OCI-LY7 (cell line): ENCODE results near the gene BAIAP2. TPM values are rescaled to one million over a fixed set of nuclear protein-coding genes. Genes with fewer than 3 reads are reported as not detected.

Experiments
- BruUV-seq: library from RNA; stranded (reverse); fragments of 400-500 nt; replicated peaks from 2 replicates; lab custom pipeline; 2021; lab: Mats Ljungman, UMichigan
- CTCF ChIA-PET: fragments of 300-600 bp; sonication (Branson Sonifier 250); formaldehyde crosslinking; loops from one replicate; lab custom pipeline; 2022; ENCODE audit warnings: antibody characterized with exemption; ENCODE audit not compliant: unreplicated experiment; lab: Charles Lee
- POLR2A ChIA-PET: fragments of 300-600 bp; sonication (Branson Sonifier 250); formaldehyde crosslinking; loops from one replicate; lab custom pipeline; 2022; ENCODE audit warnings: antibody characterized with exemption; lab: Charles Lee
- DNase-seq: peaks from one replicate; pipeline ENCODE4 v3.0.0-alpha.2; 2015; ENCODE audit warnings: low spot score
- H2AFZ ChIP-seq: fragments of 200-600 bp; sonication (generic), shearing (Covaris generic); 2 replicates; pipeline ENCODE4 v1.6.1; 2014; ENCODE audit warnings: mild to moderate bottlenecking, antibody characterized with exemption, low read length, moderate library complexity
- H3K27ac ChIP-seq: fragments of 200-600 bp; sonication (generic); 2 replicates; pipeline ENCODE4 v1.5.1; 2014; ENCODE audit warnings: mixed run types, low read depth, mild to moderate bottlenecking, moderate library complexity, low read length, inconsistent platforms; ENCODE audit not compliant: poor library complexity, severe bottlenecking
- H3K36me3 ChIP-seq: fragments of 200-600 bp; sonication (generic); 2 replicates; pipeline ENCODE4 v1.6.1; 2014; ENCODE audit warnings: mild to moderate bottlenecking, antibody characterized with exemption, low read length, moderate library complexity, mixed read lengths; ENCODE audit not compliant: insufficient read depth
- H3K4me1 ChIP-seq: fragments of 200-600 bp; sonication (generic); 2 replicates; pipeline ENCODE4 v1.5.1; 2014; ENCODE audit warnings: mild to moderate bottlenecking, low read length; ENCODE audit not compliant: insufficient read depth, poor library complexity, severe bottlenecking
- H3K4me2 ChIP-seq: fragments of 200-600 bp; sonication (generic); 2 replicates; pipeline ENCODE4 v1.6.1; 2014; ENCODE audit warnings: mild to moderate bottlenecking, low read length
- H3K4me3 ChIP-seq: fragments of 200-600 bp; sonication (generic); 2 replicates; pipeline ENCODE4 v1.5.1; 2014; ENCODE audit warnings: mild to moderate bottlenecking, low read depth, low read length; ENCODE audit not compliant: poor library complexity, severe bottlenecking
- H3K79me2 ChIP-seq: fragments of 200-600 bp; sonication (generic); 2 replicates; pipeline ENCODE4 v1.6.1; 2016; ENCODE audit warnings: low read depth, mild to moderate bottlenecking, low read length, moderate library complexity, mixed read lengths; ENCODE audit not compliant: insufficient read depth
- H3K9me2 ChIP-seq: fragments of 200-600 bp; sonication (generic); 2 replicates; pipeline ENCODE4 v1.6.1; 2016; ENCODE audit warnings: mild to moderate bottlenecking, low read length, mixed read lengths; ENCODE audit not compliant: insufficient read depth
- H3K9me3 ChIP-seq: fragments of 200-600 bp; sonication (generic); 2 replicates; pipeline ENCODE4 v1.6.1; 2014; ENCODE audit warnings: mild to moderate bottlenecking, mixed run types, low read length, mixed read lengths
- H4K20me1 ChIP-seq: fragments of 200-600 bp; sonication (generic); 2 replicates; pipeline ENCODE4 v1.6.1; 2014; ENCODE audit warnings: mild to moderate bottlenecking, antibody characterized with exemption, low read length, moderate library complexity, mixed read lengths; ENCODE audit not compliant: insufficient read depth
- EZH2phosphoT487 ChIP-seq: fragments of 200-600 bp; sonication (generic); IDR thresholded peaks from 2 replicates; pipeline ENCODE4 v1.6.1; 2018; ENCODE audit warnings: low read depth, borderline replicate concordance, mild to moderate bottlenecking, mixed run types, antibody characterized with exemption, low read length, moderate library complexity, mixed read lengths
- intact Hi-C: fragments of 100-400 bp; cut with micrococcal nuclease; formaldehyde crosslinking; loops from one replicate; pipeline ENCODE4 v1.10.0; 2022; ENCODE audit not compliant: unreplicated experiment
- total RNA-seq, 2 experiments: library from RNA; depleted of rRNA in 1 of 2; stranded (reverse); fragments of >200 nt in 1 of 2; shearing (Covaris generic) in 1 of 2; gene quantifications; 2 replicates each; pipeline ENCODE4 v1.2.3, GENCODE V29; 2014 to 2022
- TF ChIP-seq, protein P1 (sequence below): fragments of 200-600 bp; sonication (generic); conservative IDR thresholded peaks from 2 replicates; pipeline ENCODE4 v1.5.1; 2014; ENCODE audit warnings: mild to moderate bottlenecking, antibody characterized with exemption, low read length, moderate library complexity, mixed read lengths

BAIAP2 gene
- total RNA-seq, 2 experiments from 2014 or later, result 2.1 to 2.3 TPM

GRCh38 chr17:81158688-81159590, 124.0 kb downstream of the BAIAP2 start:
- no peaks in the 10 kb centered on the region for H3K9me3 ChIP-seq
- no peak for DNase-seq
- no peaks in the 10 kb centered on the region for H4K20me1 ChIP-seq
- no peak overlapping the region for H3K4me3 ChIP-seq
- H3K4me1 ChIP-seq, result no peaks in the 10 kb centered on the region
- ChIA-PET CTCF (no interaction called here), POLR2A (no interaction called here)
- H3K4me2 ChIP-seq, result no peak overlapping the region
- BruUV-seq, result no TSS peak
- intact Hi-C loops, result no loop called here
- no peak overlapping the region for H2AFZ ChIP-seq
- H3K36me3 ChIP-seq, result no peaks in the 10 kb centered on the region
- TF ChIP-seq, protein P1, sequence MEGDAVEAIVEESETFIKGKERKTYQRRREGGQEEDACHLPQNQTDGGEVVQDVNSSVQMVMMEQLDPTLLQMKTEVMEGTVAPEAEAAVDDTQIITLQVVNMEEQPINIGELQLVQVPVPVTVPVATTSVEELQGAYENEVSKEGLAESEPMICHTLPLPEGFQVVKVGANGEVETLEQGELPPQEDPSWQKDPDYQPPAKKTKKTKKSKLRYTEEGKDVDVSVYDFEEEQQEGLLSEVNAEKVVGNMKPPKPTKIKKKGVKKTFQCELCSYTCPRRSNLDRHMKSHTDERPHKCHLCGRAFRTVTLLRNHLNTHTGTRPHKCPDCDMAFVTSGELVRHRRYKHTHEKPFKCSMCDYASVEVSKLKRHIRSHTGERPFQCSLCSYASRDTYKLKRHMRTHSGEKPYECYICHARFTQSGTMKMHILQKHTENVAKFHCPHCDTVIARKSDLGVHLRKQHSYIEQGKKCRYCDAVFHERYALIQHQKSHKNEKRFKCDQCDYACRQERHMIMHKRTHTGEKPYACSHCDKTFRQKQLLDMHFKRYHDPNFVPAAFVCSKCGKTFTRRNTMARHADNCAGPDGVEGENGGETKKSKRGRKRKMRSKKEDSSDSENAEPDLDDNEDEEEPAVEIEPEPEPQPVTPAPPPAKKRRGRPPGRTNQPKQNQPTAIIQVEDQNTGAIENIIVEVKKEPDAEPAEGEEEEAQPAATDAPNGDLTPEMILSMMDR, result no peak
- no peak for TF ChIP-seq EZH2phosphoT487
- H3K27ac ChIP-seq, result no peak overlapping the region
- no peaks in the 10 kb centered on the region for H3K79me2 ChIP-seq
- H3K9me2 ChIP-seq, result no peaks in the 10 kb centered on the region

- Histone ChIP-seq H4K20me1 (no peaks in the 10 kb centered on the region), H2AFZ (no peak overlapping the region), H3K36me3 (no peaks in the 10 kb centered on the region), H3K79me2 (no peaks in the 10 kb centered on the region), H3K9me3 (no peaks in the 10 kb centered on the region), H3K4me1 (no peaks in the 10 kb centered on the region), H3K4me3 (no peak overlapping the region), H3K9me2 (no peaks in the 10 kb centered on the region), H3K4me2 (no peak overlapping the region), H3K27ac (no peak overlapping the region)
- no peak for DNase-seq
- ChIA-PET POLR2A (no interaction called here), CTCF (no interaction called here)
- BruUV-seq, result no TSS peak
- TF ChIP-seq, protein P1, result no peak
- no peak for TF ChIP-seq EZH2phosphoT487
- intact Hi-C loops, result no loop called here
These were observed 124.8 kb downstream of the BAIAP2 start for GRCh38 chr17:81159611-81160265.
